SIG-M5 treated with dmso at 0.1 percent for 504 hours (cell line): Measurements from ENCODE around the gene SCLT1.

ENCODE experiments used
- DNase-seq: peaks from one replicate; lab custom pipeline; 2025; ENCODE audit not compliant: unreplicated experiment; lab: John Stamatoyannopoulos, UW

Gene SCLT1

DNA sequence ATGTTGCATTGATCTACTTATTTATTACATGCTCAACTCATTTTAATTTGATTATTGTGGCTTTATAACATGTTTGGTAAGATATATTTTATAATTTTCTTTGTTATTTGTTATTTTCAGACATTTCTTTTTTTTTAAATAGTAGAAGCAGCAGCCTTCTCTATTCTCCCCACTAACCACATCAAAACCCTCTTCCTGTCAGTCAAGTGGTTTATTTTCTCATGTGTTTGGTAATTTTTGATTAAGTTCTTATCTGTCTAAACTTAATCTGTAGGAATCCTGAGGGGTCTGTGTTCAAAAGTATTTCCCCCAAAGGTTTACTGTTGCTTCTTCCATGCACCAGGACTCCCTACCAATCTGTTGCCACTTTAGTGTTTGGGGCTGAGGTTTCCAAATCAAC is 131.9 kb downstream of the SCLT1 start:
- DNase-seq, result no peak

- peak; percentile 58 for DNase-seq
Observed at GRCh38 chr4:128958194-128958593, 135.1 kb downstream of the SCLT1 start.

DNA sequence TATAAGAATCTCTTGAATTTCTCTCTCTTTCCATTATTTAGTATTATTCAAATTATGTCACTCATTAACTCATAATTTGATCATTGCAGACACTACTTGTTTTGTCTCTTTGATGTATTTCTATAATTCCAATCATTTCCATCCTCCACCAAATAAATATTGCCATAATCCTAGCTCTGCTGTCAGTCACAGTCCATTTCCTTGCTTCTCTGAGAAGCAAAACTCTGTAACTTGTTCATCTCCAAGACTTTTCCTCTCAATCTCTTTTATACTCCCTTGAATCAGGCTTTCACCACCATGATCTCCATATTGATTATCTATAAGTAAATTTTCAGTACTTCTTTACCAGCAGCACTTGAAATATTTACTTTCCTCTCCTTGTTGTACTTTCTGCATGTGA is 135.9 kb downstream of the SCLT1 start:
- DNase-seq, result no peak

GRCh38 chr4:128955751-128956150 is 137.6 kb downstream of the SCLT1 start:
- DNase-seq, result no peak

GRCh38 chr4:128954941-128955340 is 138.4 kb downstream of the SCLT1 start:
- DNase-seq, result no peak

DNA sequence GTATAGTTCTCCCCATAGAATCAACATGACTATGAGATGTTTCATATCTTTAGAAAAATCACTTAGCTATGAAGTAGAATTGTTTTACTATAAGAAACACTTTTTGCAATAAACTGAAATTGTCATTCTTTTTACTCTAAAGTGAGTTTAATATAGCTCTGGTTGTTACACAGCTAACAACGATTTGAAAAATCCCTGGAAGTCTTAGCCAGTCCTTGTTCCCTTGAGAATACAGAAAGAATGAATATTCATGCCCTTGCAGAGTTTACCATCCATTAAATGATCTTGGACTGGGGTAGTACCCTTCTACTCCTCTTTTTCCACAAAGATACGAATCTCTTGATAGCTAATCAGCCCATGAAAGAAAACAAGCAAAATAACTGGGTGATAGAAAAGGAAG is 142.0 kb downstream of the SCLT1 start:
- no peak for DNase-seq

GRCh38 chr4:128950796-128951195 is 142.5 kb downstream of the SCLT1 start:
- no peak for DNase-seq

- DNase-seq, result no peak
Observed at GRCh38 chr4:128946916-128947315, 146.4 kb downstream of the SCLT1 start.

DNA sequence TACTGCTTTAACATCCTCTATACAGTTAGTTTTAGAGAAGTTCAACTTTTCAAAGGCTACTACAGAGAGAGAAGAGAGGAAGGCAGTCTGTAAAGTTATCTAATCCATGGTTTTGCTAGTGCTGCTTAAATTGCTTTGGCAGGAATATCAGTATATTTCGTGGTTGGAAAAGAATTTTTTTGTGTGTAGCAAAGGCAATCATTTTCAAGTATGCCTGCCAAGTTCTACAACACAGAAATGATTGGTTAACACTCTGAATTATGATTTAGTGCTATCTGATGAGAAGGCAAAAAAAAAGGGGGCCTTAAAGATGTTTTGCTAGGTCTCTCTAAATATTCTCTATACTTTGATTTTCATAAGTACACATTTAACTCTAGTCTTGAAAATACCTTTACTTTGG is 150.7 kb downstream of the SCLT1 start:
- DNase-seq, result no peak

GRCh38 chr4:128940971-128941370 is 152.4 kb downstream of the SCLT1 start:
- DNase-seq, result no peak

DNA sequence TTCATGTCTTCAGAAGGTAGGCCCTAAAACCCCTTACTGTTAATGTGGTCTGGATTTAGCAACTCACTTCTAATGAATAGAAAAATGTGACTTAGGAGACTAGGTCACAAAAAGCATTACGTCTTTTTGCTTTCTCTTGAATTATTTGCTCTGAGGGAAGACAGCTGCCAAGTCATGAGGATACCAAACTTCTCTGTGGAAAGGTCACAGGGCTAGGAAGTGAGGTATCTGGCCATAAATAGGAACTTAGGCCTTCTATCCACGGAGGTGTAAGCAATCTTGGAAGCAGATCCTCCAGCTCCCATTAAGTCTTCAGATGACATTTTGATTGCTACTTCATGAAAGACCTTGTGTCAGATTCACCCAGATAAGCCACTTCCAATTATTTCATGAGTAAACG is 163.3 kb downstream of the SCLT1 start:
- DNase-seq, result no peak

DNA sequence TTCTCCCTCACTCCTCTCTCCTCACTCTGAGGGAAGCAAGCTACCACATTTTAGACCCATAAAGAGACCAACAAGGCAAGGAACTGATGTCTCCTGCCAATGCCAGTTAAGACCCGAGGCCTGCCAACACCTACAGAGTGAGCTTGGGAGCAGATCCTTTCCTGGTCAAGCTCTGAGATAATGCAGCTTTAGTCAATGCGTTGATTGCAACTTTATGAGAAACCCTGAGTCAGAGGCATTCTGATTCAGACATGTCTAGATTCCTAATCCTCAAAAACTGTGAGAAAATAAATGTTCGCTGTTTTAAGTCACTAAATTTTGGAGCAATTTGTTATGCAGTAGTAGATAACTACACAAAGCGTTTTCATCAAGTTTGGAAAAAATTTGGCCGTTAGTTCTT is 168.4 kb downstream of the SCLT1 start:
- DNase-seq, result no peak

GRCh38 chr4:128921954-128922353 is 171.4 kb downstream of the SCLT1 start:
- DNase-seq, result no peak

DNA sequence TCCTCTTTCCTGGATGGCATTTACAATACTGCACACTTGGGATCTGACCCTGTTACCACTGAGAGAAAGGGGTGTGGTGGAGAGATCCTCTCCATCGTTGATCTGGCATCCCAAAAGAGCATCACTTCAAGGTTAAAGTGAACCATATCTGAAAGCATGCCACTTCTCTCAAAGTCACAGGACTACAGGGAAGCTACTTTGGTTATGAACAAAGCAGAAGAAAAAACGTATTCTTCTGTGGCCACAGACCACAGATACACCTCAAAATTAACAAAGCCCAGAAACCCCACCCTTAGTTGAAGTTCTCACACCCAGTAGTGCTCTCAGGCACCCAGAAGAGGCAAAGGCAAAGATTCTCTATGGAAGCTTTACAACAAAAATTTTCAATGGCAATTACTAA is 175.6 kb downstream of the SCLT1 start:
- peak; percentile 34 for DNase-seq

- DNase-seq, result peak; percentile 75
Observed at GRCh38 chr4:128916832-128917231, 176.5 kb downstream of the SCLT1 start.

DNA sequence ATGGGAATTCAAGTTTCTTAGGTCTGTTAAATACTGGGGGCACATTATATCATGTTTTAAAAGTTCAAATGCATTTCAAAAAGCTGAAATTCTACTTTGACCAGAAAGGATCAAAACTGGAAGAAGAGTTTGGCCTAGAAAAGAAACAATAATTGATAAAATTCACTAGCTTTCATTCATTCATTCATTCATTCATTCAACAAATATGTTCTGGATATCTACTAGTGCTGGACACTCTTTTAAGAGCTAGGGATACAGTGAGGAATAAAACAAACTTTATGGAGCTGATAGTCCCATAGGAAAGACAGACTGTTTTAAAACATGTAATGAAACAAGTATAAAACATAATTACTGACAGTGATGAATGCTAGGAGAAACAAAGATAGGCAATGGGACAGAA is 177.8 kb downstream of the SCLT1 start:
- DNase-seq, result no peak

GRCh38 chr4:128913228-128913627 is 180.1 kb downstream of the SCLT1 start:
- DNase-seq, result peak; percentile 65

DNA sequence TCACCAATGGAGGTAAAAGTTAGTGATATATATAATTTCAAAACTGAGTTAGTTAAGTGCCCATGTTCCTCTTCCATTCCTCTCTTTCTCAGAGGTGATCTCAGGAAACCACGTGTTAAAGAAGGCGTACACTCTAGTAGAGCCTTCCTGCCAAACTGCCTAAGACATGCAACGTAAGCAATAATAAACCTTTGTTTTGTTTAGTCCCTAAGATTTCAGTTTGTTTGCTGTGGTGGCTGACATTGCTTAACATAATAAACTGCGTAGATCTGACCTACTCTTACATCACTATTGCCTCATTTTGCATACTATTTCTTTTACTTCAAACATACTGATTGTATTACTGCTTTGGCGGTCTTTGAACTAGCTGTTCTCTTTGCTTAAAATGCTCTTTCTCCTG is 184.6 kb downstream of the SCLT1 start:
- DNase-seq, result no peak

GRCh38 chr4:128907981-128908380 is 185.4 kb downstream of the SCLT1 start:
- no peak for DNase-seq

- DNase-seq, result no peak
Observed at GRCh38 chr4:128906581-128906980, 186.8 kb downstream of the SCLT1 start.

DNA sequence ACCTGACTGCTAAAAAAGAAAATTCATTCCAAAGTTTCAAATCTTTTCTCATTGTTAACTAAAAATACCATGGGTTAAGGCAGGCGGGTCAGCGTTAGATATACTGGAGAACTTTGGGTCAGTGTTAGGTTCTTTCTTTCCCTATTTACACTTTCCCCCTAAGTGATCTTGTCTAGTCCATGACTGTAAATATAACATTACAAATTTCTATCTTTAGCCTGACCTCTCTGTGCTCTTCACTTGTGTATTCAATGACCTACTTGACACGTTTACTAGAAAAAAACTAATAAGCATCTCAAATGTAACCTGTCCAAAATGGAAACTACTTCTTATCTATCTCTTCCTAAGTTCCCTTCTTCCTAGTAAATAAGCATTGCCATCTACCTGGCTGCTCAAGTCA is 188.5 kb downstream of the SCLT1 start:
- DNase-seq, result no peak

DNA sequence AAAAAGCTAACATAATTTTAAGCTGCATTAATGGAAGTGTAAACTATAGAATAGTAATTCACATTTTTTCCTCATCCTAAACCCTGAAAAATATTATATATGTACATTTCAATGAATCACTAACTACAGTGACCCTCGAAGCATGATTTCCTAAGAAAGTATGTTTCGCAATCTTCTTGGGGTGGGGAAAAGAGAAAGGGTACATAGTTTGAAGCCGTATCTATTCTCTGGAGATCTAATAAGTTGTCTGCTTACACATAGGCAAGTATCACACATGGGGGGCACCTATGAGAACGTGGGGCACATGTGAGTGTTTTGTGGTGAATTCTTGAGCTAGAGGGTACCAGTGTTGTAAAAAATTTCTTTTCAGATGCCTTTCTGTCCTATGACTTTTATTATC is 212.7 kb downstream of the SCLT1 start:
- DNase-seq, result no peak

GRCh38 chr4:128879971-128880370 is 213.4 kb downstream of the SCLT1 start:
- DNase-seq, result no peak

- DNase-seq, result no peak
Observed at GRCh38 chr4:128879283-128879682, 214.1 kb downstream of the SCLT1 start.
